Stimulated activated CD8-positive, alpha-beta memory T cell treated with anti-CD3 and anti-CD28 coated beads, Interleukin-7, amount 100 ng/mL, for 1 hour (primary cell): ENCODE results near the gene CLASP2.
"Not testable (repeated sequence)": the region's sequence is repeated elsewhere in the genome, so short reads cannot be mapped to it uniquely, and the experiment has no call there.

Experiments used
- DNase-seq, 2 donors: peaks; one replicate each; pipeline ENCODE4 v3.0.0-alpha.2; 2020; ENCODE audit warnings: low read depth in 2 of 2

The CLASP2 gene

GRCh38 chr3:33717866-33718594, at the start of gene CLASP2:
TSS of gene CLASP2 (minus strand) at chr3:33718254. CDS start at chr3:33718002, 252 bp downstream.
- DNase-seq: peak; percentile 66 to 69

- no peak for DNase-seq
Measured at GRCh38 chr3:33758864-33759263, 40.8 kb upstream of the CLASP2 start.

GRCh38 chr3:33758281-33758680, 40.2 kb upstream of the CLASP2 start:
- DNase-seq: no peak

- DNase-seq: not testable (repeated sequence)
Measured at GRCh38 chr3:33754391-33754790, 36.3 kb upstream of the CLASP2 start.

- DNase-seq: no peak
Measured at GRCh38 chr3:33751336-33751735, 33.3 kb upstream of the CLASP2 start.

- DNase-seq: no peak
Measured at GRCh38 chr3:33750211-33750548, 32.1 kb upstream of the CLASP2 start.

GRCh38 chr3:33749546-33750210, 31.6 kb upstream of the CLASP2 start:
- no peak for DNase-seq

GRCh38 chr3:33746416-33747116, 28.5 kb upstream of the CLASP2 start:
- no peak for DNase-seq

- DNase-seq: no peak
Measured at GRCh38 chr3:33737146-33737545, 19.1 kb upstream of the CLASP2 start.

GRCh38 chr3:33732394-33732793, 14.3 kb upstream of the CLASP2 start:
- no peak for DNase-seq

- no peak for DNase-seq
Measured at GRCh38 chr3:33729993-33730392, 11.9 kb upstream of the CLASP2 start.

GRCh38 chr3:33724256-33724655, 6.2 kb upstream of the CLASP2 start:
- no peak for DNase-seq

GRCh38 chr3:33722626-33723370, 4.7 kb upstream of the CLASP2 start:
- DNase-seq: no peak

- no peak for DNase-seq
Measured at GRCh38 chr3:33722191-33722590, 4.1 kb upstream of the CLASP2 start.

- DNase-seq: no peak
Measured at GRCh38 chr3:33718595-33718907, 497 bp upstream of the CLASP2 start.

GRCh38 chr3:33717616-33717865, 513 bp downstream of the CLASP2 start:
- peak in 1 of 2 donors; percentile 18 for DNase-seq

GRCh38 chr3:33716227-33716626, 1.8 kb downstream of the CLASP2 start:
- no peak for DNase-seq

- no peak for DNase-seq
Measured at GRCh38 chr3:33711100-33711499, 7.0 kb downstream of the CLASP2 start.

- no peak for DNase-seq
Measured at GRCh38 chr3:33706056-33706455, 12.0 kb downstream of the CLASP2 start.

- DNase-seq: no peak
Measured at GRCh38 chr3:33704891-33705290, 13.2 kb downstream of the CLASP2 start.

- no peak for DNase-seq
Measured at GRCh38 chr3:33699275-33699674, 18.8 kb downstream of the CLASP2 start.

GRCh38 chr3:33694944-33695343, 23.1 kb downstream of the CLASP2 start:
- DNase-seq: no peak

- DNase-seq: no peak
Measured at GRCh38 chr3:33690341-33690740, 27.7 kb downstream of the CLASP2 start.
